ENCODE measurements around the gene CREB5.

DNA sequence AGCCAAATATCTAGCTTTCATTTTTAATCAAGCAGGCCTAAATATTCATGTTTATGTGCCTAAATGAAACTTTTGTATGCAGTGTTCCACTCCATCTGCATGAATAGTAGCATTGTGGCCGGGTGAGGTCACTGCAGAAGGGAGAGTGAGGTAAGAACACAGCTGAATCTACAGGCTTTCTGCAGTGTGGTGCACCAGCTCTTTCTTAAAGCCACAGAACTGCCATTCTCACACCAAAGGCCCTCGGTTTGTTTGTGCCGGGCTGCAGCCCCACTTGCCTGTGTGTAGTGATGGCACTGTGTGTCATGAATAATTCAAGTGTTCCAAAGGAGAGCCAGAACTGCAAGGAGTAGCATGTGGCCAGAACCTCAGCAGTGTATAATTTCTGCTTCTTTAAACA, 341.7 kb downstream of the CREB5 start:
- TF ChIP-seq CTCF (IDR thresholded peaks at IDR 0.05) (no peak), POLR2A (IDR thresholded peaks at IDR 0.05) (no peak), POLR2AphosphoS5 (IDR thresholded peaks at IDR 0.05) (no peak)
